ENCODE data around the gene OTULINL.
A peak's percentile ranks its signal among the peaks of the same experiment; 100 is the strongest.

The OTULINL gene

DNA sequence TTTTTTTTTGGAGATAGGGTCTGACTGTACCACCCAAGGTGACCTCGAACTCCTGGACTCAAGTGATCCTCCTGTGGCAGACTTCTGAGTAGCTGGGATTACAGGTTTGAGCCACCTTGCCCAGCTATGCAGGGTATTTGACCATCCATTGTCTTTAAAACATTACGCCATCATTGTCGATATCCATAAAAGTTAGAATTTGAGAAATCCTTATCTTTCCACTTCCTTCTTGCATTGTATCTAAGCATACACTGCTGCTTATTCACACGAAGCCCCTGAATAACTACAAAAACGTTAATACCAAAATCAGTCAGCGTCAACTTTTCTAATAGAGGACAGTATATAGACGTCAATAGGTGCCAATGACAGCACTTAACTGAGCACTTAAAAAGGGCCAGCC is 5.4 kb upstream of the OTULINL start:
- no peak for DNase-seq (ENCODE audit: low spot score)
- FAIRE-seq, result no peak

DNA sequence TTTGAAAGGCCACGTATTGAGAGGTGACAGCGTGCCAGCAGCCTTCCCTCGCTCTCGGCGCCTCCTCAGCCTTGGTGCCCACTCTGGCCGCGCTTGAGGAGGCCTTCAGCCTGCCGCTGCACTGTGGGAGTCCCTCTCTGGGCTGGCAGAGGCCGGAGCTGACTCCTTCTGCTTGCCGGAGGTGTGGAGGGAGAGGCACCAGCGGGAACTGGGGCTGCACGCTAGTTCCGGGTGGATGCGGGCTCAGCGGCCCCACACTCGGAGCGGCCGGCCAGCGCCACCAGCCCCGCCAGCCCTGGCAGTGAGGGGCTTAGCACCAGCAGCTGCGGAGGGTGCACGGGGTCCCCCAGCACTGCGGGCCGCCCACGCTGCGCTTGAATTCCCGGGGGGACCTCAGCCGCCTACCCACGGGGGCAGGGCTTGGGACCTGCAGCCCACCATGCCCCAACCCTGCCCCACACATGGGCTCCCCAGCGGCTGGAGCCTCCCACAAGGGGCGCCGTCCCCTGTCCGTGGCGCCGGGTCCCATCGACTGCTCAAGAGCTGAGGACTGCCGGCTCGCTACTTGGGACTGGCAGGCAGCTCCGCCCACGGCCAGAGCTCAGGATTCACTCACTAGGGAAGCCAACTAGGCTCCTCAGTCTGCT is 4.4 kb upstream of the OTULINL start:
- FAIRE-seq, result no peak
- no peak for DNase-seq (ENCODE audit: low spot score)

GRCh38 chr5:14577971-14578370 is 3.6 kb upstream of the OTULINL start:
- DNase-seq (ENCODE audit: low spot score), result no peak
- no peak for FAIRE-seq

GRCh38 chr5:14579246-14579645 is 2.3 kb upstream of the OTULINL start:
- DNase-seq (ENCODE audit: low spot score) (no peak), FAIRE-seq (no peak)

GRCh38 chr5:14579731-14580397 is 1.7 kb upstream of the OTULINL start:
- FAIRE-seq (no peak), DNase-seq (ENCODE audit: low spot score) (no peak)

DNA sequence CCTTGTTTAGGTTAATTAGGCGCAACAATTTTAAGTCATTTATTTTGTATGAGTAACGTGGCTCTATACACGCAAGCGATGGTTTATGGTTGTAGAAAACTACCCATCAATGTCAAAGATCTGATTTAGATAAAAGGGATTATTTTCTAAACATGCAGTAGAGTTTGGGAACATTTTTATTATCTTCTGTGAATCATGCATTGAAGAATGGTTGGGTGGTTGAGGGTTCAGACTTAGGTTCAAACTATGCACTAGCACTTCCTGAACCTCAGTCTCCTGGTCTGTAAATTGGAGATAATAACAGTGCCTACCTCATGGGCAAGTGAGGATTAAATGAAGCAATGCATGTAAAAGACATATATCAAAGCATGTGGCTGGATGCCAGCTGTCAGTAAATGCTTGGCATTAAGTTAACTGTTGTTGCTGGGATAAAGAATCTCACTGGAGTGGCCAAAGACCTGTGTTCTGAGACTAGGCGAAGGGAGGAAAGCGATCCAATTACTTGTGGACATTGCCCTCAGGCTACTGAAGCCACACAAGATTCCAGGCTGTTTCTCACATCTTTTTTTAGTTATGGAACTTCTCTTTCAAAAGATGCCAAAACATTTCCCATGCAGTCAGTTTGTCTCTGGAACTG is 1.1 kb upstream of the OTULINL start:
- no peak for DNase-seq (ENCODE audit: low spot score)
- no peak for FAIRE-seq

DNA sequence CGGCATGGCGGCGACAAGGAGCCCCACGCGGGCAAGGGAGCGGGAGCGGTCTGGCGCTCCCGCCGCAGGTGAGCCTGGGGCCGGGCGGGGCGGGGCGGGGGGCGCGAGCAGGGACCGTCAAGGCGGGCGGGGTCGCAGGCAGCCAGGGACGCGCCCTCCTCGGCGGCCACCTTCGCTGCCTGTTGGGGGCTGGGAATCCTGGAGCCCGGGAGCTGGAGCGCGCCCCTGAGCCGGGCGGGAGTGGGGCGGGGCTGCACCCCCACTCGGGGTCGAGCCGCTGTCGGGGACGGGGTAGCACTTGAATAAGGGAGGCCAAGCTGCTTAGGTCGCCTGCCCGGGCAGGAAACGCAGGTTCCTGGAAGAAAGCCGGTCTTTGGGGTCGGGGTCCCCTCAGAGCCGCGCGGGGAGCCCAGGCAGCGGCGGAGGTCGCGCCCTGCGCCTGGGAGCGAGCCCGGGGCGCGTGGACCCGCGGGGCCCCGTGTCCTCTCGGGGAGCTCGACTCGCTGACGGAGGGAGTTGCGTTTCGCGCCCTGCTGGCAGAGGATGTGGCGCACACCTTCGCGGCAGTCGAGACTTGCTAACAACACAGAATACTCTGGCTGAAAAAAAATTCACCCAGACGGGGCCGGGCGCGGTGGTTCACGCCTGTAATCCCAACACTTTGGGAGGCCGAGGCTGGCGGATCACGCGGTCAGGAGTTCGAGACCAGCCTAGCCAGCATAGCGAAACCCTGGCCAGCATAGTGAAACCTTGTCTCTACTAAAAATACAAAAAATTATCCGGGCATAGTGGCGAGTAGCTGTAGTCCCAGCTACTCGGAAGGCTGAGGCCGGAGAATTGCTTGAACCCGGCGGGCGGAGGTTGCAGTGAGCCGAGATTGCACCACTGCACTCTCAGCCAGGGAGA is 552 bp downstream of the OTULINL start:
- DNase-seq (ENCODE audit: low spot score), result peak; percentile 84
- peak; percentile 81 for FAIRE-seq

DNA sequence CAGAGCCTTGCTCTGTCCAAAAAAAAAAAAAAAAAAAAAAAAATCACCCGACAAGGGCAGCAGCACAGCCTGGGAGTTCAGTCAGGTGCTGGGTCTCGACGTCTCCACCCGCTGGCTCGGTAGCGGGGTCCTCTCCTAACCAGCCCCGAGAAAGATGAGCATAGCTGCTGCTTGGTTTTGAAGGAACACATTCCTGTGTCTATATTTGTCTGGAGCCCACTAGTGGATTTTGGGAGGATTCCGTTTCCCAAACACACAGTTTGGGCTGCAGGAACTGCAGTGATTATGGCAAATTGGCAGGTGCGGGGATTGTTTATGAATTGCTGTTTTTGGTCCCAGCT is 1.2 kb downstream of the OTULINL start:
- FAIRE-seq (no peak), DNase-seq (ENCODE audit: low spot score) (peak; percentile 30)

DNA sequence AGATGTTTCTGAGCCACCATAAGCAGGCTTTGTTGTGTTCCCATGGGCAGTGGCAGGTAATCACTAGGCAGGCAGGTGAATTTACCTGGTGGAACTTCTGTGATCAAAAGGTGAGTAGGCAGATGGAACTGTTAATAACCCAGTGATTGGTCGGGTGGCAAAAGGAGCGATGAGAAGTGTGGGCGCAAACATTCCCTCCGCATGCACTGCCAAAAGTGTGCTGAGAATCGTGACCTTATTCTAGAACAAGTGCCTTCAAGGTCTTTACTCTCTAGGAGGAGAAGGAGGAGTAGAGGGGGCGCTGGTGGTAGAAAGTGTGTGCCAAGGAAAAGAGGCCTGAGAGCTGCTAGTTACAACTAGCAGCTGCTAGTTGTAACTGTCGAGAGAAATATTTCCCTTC is 3.3 kb downstream of the OTULINL start:
- FAIRE-seq (no peak), DNase-seq (ENCODE audit: low spot score) (no peak)

GRCh38 chr5:14587150-14587549 is 5.6 kb downstream of the OTULINL start:
- DNase-seq (ENCODE audit: low spot score), result no peak
- no peak for FAIRE-seq

DNA sequence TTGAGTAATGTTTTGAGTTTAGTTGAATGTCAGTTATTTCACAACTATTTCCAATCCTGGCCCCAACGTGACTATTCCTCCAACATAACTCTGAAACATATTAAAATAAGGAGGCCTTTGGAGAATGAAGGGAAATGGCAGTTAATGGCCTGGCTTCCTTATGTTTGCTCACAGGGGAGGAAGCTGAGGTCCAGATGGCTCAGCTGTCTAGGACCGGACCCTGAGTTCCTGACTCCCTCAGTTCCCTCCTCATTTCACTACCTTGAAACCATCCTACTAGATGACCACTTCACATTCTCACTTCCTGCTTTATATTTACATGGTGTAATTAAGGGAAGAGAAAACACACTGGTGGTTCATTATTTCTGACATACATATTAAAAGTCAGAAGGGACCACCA is 6.6 kb downstream of the OTULINL start:
- FAIRE-seq, result no peak
- no peak for DNase-seq (ENCODE audit: low spot score)

DNA sequence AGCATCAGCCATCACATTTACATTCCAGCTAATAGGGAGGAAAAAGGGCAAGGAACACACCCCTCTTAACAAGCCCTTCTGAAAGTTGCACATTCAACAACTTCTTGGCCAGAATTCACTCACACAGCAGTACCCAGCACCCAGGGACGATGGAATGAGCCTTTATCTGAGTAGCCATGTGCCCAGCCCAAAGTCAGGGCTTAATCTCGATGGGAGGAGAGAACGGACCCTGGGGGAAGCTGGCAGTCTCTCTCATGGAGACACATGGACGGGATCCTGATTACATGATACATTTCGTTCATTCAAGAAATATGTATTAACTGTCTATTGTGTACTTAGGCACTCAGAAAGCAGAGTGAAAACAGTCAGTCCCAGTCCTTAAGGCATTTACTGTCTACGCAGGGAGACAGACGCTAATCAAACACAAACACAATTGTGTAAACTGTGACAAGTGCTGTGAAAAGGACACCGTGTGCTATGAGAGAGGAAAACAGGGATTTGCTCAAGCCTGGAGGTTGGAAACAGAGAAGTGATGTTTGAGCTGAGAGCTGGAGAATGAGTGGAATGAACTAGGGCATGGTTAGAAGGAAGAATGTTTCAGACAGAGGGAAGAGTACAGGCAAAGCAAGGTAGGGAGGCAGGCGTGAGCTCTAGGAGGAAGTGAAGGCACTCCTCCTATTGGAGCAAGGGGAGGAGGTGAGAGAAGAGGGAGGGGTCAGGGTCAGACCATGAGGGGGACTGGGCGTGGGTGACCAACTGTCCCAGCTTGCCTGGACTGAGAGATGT is 7.4 kb downstream of the OTULINL start:
- DNase-seq (ENCODE audit: low spot score) (no peak), FAIRE-seq (no peak)

DNA sequence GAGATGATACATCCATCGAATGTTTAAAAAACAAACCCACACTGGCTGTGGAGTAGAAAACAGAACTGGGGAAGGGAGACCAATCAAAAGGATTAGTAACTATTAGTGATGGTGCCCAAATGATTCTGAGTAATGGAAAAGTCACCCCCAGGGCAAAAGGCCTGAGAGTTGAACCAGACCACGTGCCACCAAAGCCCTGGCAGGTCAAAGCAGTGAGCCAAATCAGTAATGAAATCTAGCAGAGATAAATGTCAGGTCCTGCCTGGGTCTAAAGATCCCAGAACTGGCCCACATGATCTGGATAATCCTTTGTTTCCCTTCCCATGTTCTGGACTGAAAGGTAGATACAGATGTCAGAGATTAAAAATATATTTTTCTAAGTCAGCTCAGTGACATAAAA is 9.4 kb downstream of the OTULINL start:
- FAIRE-seq (no peak), DNase-seq (ENCODE audit: low spot score) (no peak)

- DNase-seq (ENCODE audit: low spot score) (no peak), FAIRE-seq (no peak)
Observed at GRCh38 chr5:14591548-14591947, 10.0 kb downstream of the OTULINL start.

GRCh38 chr5:14593326-14594021 is 11.9 kb downstream of the OTULINL start:
- no peak for DNase-seq (ENCODE audit: low spot score)
- FAIRE-seq, result no peak

- DNase-seq (ENCODE audit: low spot score) (no peak), FAIRE-seq (no peak)
Observed at GRCh38 chr5:14594378-14595074, 12.9 kb downstream of the OTULINL start.

GRCh38 chr5:14595189-14595588 is 13.6 kb downstream of the OTULINL start:
- DNase-seq (ENCODE audit: low spot score), result no peak
- FAIRE-seq, result no peak

DNA sequence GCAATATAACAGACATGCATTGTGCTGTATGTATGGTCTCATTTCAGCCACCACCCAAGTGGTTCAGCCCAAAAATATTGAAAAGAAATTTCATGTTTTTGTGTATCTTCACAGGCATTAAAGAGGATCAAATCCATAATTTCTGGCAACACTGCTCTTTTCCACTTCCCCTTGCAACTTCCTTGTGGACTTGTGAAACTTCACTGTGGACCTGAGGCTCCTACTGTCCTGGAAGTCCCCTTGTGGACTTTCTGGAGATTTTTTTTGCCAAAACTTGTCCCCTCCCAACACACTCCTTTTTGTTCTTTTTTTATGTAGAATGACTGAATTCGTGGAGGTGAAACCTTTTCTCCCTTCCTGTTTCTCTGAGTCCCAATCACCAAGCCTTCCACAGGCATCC is 14.3 kb downstream of the OTULINL start:
- FAIRE-seq (no peak), DNase-seq (ENCODE audit: low spot score) (no peak)

- no peak for DNase-seq (ENCODE audit: low spot score)
- FAIRE-seq, result no peak
Observed at GRCh38 chr5:14597080-14597479, 15.5 kb downstream of the OTULINL start.

DNA sequence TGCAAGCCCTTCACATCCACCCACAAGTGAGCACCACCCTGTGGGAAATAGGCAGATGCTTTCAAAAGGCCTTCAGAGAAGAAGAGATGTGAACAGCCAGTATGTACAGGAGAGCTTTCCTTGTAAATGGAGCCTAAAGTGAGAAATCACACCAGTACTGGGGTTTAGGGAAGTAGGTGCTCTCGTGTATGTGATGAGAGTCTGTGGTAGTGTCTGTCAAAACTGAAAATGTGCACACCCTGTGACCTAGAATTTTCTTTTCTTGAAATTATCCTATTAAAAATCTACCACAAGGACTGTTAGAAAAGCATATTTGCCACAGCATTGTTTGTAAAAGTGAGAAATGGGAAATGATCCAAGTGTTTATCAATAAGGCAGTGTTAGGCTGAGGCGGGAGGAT is 16.6 kb downstream of the OTULINL start:
- DNase-seq (ENCODE audit: low spot score) (no peak), FAIRE-seq (no peak)
